Measurements from ENCODE around the gene SBNO1. TPM values are rescaled to one million over a fixed set of nuclear protein-coding genes. Genes with fewer than 3 reads are reported as not detected.
A peak's percentile ranks its signal among the peaks of the same experiment; 100 is the strongest.

SBNO1 gene
- total and polyA plus RNA-seq, 4 donors, result 4.7 to 28.5 (median 15.3) TPM

- Histone ChIP-seq H3K4me1 (ENCODE audit: control insufficient read depth in 5 of 5, insufficient read depth in 5 of 5, low read length in 5 of 5) (peaks cover 0 to 26% (median 15%) of the 10 kb centered on the region in 5 donors), H3K36me3 (ENCODE audit: control insufficient read depth in 4 of 4, insufficient read depth in 4 of 4, low read length in 4 of 4) (peaks cover 0 to 21% (median 12%) of the 10 kb centered on the region in 4 donors), H3K27me3 (ENCODE audit: control insufficient read depth in 3 of 3, insufficient read depth in 3 of 3, low read length in 2 of 3) (no peaks in the 10 kb centered on the region), H3K4me3 (no peak overlapping the region), H3K9ac (ENCODE audit: insufficient read depth in 1 of 2, low read length in 2 of 2) (no peak overlapping the region), H3K9me3 (ENCODE audit: control insufficient read depth in 4 of 4, insufficient read depth in 3 of 4, low read length in 3 of 4) (no peaks in the 10 kb centered on the region), H3K27ac (ENCODE audit: low read depth in 1 of 2, low read length in 1 of 2) (peak overlapping the region in 1 of 2 donors; percentile 59)
- DNase-seq (no peak), ATAC-seq (ENCODE audit: insufficient read depth, low FRiP score) (no peak)
- 89 to 93% methylated on average over 7 of the region's 7 CpGs for WGBS, 2 donors
- TF ChIP-seq CTCF (IDR thresholded peaks at IDR 0.05; ENCODE audit: control extremely low read depth, extremely low read depth), result no peak
Measured at GRCh38 chr12:123267335-123267920, 97.2 kb downstream of the SBNO1 start.

- H3K9me3 ChIP-seq (ENCODE audit: control insufficient read depth in 4 of 4, insufficient read depth in 3 of 4, low read length in 3 of 4), result no peaks in the 10 kb centered on the region
- 90 to 93% methylated on average over 19 of the region's 19 CpGs for WGBS, 2 donors
- ATAC-seq (ENCODE audit: insufficient read depth, low FRiP score) (no peak), DNase-seq (no peak)
- H3K4me3 ChIP-seq, result no peak overlapping the region
- no peak overlapping the region for H3K27ac ChIP-seq (ENCODE audit: low read depth in 1 of 2, low read length in 1 of 2)
- H3K9ac ChIP-seq (ENCODE audit: insufficient read depth in 1 of 2, low read length in 2 of 2), result no peak overlapping the region
- H3K4me1 ChIP-seq (ENCODE audit: control insufficient read depth in 5 of 5, insufficient read depth in 5 of 5, low read length in 5 of 5), result peaks cover 0 to 24% (median 15%) of the 10 kb centered on the region in 5 donors
- TF ChIP-seq CTCF (IDR thresholded peaks at IDR 0.05; ENCODE audit: control extremely low read depth, extremely low read depth), result no peak
- H3K27me3 ChIP-seq (ENCODE audit: control insufficient read depth in 3 of 3, insufficient read depth in 3 of 3, low read length in 2 of 3), result no peaks in the 10 kb centered on the region
- peaks cover 0 to 22% (median 14%) of the 10 kb centered on the region in 4 donors for H3K36me3 ChIP-seq (ENCODE audit: control insufficient read depth in 4 of 4, insufficient read depth in 4 of 4, low read length in 4 of 4)
Measured at GRCh38 chr12:123266679-123267277, 97.9 kb downstream of the SBNO1 start.

- Histone ChIP-seq H3K9ac (ENCODE audit: insufficient read depth in 1 of 2, low read length in 2 of 2) (no peak overlapping the region), H3K36me3 (ENCODE audit: control insufficient read depth in 4 of 4, insufficient read depth in 4 of 4, low read length in 4 of 4) (peaks cover 6 to 25% (median 20%) of the 10 kb centered on the region in 4 donors), H3K27ac (ENCODE audit: low read depth in 1 of 2, low read length in 1 of 2) (no peak overlapping the region), H3K27me3 (ENCODE audit: control insufficient read depth in 3 of 3, insufficient read depth in 3 of 3, low read length in 2 of 3) (no peaks in the 10 kb centered on the region), H3K4me1 (ENCODE audit: control insufficient read depth in 5 of 5, insufficient read depth in 5 of 5, low read length in 5 of 5) (peaks cover 0 to 24% (median 15%) of the 10 kb centered on the region in 5 donors), H3K9me3 (ENCODE audit: control insufficient read depth in 4 of 4, insufficient read depth in 3 of 4, low read length in 3 of 4) (no peaks in the 10 kb centered on the region), H3K4me3 (no peak overlapping the region)
- TF ChIP-seq CTCF (IDR thresholded peaks at IDR 0.05; ENCODE audit: control extremely low read depth, extremely low read depth), result no peak
- DNase-seq, result no peak
- WGBS, 2 donors, result 92% methylated on average over 31 to 35 of the region's 35 CpGs
- no peak for ATAC-seq (ENCODE audit: insufficient read depth, low FRiP score)
Measured at GRCh38 chr12:123265851-123266678, 98.6 kb downstream of the SBNO1 start.
